Endothelial cell (in vitro differentiated cells): Measurements from ENCODE around the gene MPZL2. TPM values are rescaled to one million over a fixed set of nuclear protein-coding genes. Genes with fewer than 3 reads are reported as not detected.

ENCODE experiments used
- DNase-seq: peaks from one replicate; pipeline ENCODE4 v3.0.0; 2021; ENCODE audit warnings: low spot score
- H3K27ac Mint-ChIP-seq: one replicate; pipeline ENCODE4 v1.8.0; 2021; ENCODE audit warnings: mixed read lengths, inconsistent platforms; ENCODE audit not compliant: unreplicated experiment
- H3K27me3 Mint-ChIP-seq: one replicate; pipeline ENCODE4 v1.8.0; 2021; ENCODE audit warnings: mild to moderate bottlenecking, moderate library complexity, mixed read lengths, inconsistent platforms; ENCODE audit not compliant: unreplicated experiment
- H3K36me3 Mint-ChIP-seq: one replicate; pipeline ENCODE4 v1.8.0; 2021; ENCODE audit warnings: mild to moderate bottlenecking, low read depth, mixed read lengths, inconsistent platforms; ENCODE audit not compliant: unreplicated experiment
- H3K4me1 Mint-ChIP-seq: one replicate; pipeline ENCODE4 v1.8.0; 2021; ENCODE audit warnings: mild to moderate bottlenecking, mixed read lengths, inconsistent platforms; ENCODE audit not compliant: unreplicated experiment
- H3K4me3 Mint-ChIP-seq: one replicate; pipeline ENCODE4 v1.8.0; 2021; ENCODE audit warnings: mild to moderate bottlenecking, mixed read lengths, inconsistent platforms; ENCODE audit not compliant: unreplicated experiment
- H3K9me3 Mint-ChIP-seq: one replicate; pipeline ENCODE4 v1.8.0; 2021; ENCODE audit warnings: mixed read lengths, inconsistent platforms; ENCODE audit not compliant: unreplicated experiment
- CTCF ChIP-seq: fragments of 200-600 bp; sonication (generic); IDR thresholded peaks from one replicate; pipeline ENCODE4 v1.5.0; 2021; ENCODE audit warnings: antibody characterized with exemption; ENCODE audit not compliant: unreplicated experiment
- total RNA-seq: library from RNA; stranded (reverse); fragmentation: NEBNext Ultra II Directional; extraction: Animal tissue kit (Norgen Biotek cat#: 25700); gene quantifications from one replicate; pipeline ENCODE4 v1.2.1, GENCODE V29; 2021; ENCODE audit not compliant: unreplicated experiment

MPZL2 gene
- total RNA-seq, 1 donor from 2014 or later: 1.0 TPM

DNA sequence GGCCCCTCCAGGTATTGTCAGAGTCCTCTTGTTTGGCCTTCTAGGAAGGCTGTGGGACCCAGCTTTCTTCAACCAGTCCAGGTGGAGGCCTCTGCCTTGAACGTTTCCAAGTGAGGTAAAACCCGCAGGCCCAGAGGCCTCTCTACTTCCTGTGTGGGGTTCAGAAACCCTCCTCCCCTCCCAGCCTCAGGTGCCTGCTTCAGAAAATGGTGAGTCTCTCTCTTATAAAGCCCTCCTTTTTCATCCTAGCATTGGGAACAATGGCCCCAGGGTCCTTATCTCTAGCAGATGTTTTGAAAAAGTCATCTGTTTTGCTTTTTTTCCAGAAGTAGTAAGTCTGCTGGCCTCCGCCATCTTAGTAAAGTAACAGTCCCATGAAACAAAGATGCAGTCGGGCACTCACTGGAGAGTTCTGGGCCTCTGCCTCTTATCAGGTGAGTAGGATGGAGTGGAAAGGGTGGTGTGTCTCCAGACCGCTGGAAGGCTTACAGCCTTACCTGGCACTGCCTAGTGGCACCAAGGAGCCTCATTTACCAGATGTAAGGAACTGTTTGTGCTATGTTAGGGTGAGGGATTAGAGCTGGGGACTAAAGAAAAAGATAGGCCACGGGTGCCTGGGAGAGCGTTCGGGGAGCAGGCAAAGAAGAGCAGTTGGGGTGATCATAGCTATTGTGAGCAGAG, 40.6 kb upstream of the MPZL2 start, which contains the start of gene CD3E:
Gene CD3E (plus strand): TSS at position 163 of the 681 bp plus-strand sequence. CDS start 223 bp downstream, at position 386.
- Mint-ChIP-seq H3K4me3 (no peak within 1 kb of the TSS), H3K27me3 (no peaks in the 10 kb centered on the region), H3K9me3 (no peaks in the 10 kb centered on the region), H3K27ac (no peak within 1 kb of the TSS), H3K36me3 (no peaks in the 10 kb centered on the region), H3K4me1 (peaks cover 9% of the 10 kb centered on the region)
- DNase-seq: no peak
- TF ChIP-seq CTCF: no peak

- no peak for DNase-seq
- no peaks in the 10 kb centered on the region for H3K36me3 Mint-ChIP-seq
- H3K27ac Mint-ChIP-seq: no peak overlapping the region
- no peak overlapping the region for H3K4me3 Mint-ChIP-seq
- no peaks in the 10 kb centered on the region for H3K9me3 Mint-ChIP-seq
- H3K27me3 Mint-ChIP-seq: no peaks in the 10 kb centered on the region
- peaks cover 9% of the 10 kb centered on the region for H3K4me1 Mint-ChIP-seq
- TF ChIP-seq CTCF: no peak
Observed at GRCh38 chr11:118304227-118304567, 40.1 kb upstream of the MPZL2 start.

- Mint-ChIP-seq H3K9me3 (no peaks in the 10 kb centered on the region), H3K36me3 (no peaks in the 10 kb centered on the region), H3K27me3 (no peaks in the 10 kb centered on the region), H3K4me3 (no peak overlapping the region), H3K27ac (no peak overlapping the region), H3K4me1 (peaks cover 9% of the 10 kb centered on the region)
- no peak for TF ChIP-seq CTCF
- no peak for DNase-seq
Observed at GRCh38 chr11:118301600-118302195, 37.6 kb upstream of the MPZL2 start.

DNA sequence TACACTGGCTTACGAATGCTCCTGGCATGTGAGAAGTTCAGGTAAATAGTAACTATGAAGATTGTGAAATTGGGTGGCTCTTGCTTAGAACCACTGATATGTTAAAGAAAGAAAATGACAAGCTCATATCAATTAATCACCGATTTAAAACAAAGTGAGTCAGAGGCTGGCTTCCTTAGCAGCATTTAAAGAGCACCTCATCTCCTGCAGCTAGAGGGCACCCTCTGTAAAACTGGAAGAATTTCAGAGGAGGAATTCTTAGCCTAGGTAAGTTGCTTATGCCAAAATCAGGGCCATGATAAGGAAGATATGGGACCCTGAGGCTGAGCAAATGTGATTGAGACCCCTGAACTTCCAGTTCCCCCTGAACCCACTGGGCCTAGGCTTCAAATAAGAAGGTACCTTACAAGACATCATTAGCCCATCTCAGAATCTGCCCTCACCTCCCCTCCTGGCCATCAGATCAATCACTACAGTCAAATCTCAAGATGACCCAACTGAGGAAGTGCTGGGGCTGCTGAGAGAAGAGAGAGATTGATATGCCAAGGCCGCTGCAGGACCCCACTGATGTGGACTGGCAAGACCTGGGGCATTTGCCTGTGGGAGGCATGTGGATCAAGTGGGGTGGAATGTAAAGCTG, 31.8 kb upstream of the MPZL2 start:
- Mint-ChIP-seq H3K9me3 (no peaks in the 10 kb centered on the region), H3K4me1 (no peaks in the 10 kb centered on the region), H3K4me3 (no peak overlapping the region), H3K27me3 (peaks cover 1% of the 10 kb centered on the region), H3K27ac (no peak overlapping the region), H3K36me3 (no peaks in the 10 kb centered on the region)
- TF ChIP-seq CTCF: no peak
- no peak for DNase-seq

DNA sequence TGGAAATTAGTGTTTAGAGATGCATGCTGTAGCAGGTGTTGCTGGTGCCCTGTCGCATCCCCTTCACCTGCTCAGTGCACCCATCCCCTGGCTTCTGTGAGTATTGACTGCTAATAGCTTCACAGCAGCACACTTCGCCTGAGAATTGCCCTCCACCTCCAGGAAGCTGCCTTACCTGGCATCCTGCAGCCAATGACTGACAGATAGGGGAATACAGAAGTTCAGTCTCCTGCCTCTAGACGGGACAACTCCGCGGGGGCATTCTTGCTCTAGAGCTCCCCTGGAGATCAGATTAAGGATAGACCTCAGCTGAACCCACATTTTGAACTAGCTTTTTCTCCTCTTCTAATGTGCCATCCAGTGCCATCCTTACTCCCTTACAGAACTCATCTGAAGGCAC, 31.1 kb upstream of the MPZL2 start:
- Mint-ChIP-seq H3K36me3 (no peaks in the 10 kb centered on the region), H3K27me3 (peaks cover 1% of the 10 kb centered on the region), H3K9me3 (no peaks in the 10 kb centered on the region), H3K27ac (no peak overlapping the region), H3K4me1 (no peaks in the 10 kb centered on the region), H3K4me3 (no peak overlapping the region)
- no peak for DNase-seq
- no peak for TF ChIP-seq CTCF
